GM12801 (cell line): Measurements from ENCODE around the gene EMILIN2.

Experiments
- TF ChIP-seq, protein P1 (sequence below): IDR thresholded peaks from one replicate; pipeline ENCODE4 v1.5.1; 2011; ENCODE audit warnings: control low read depth; ENCODE audit not compliant: insufficient read length; ENCODE audit errors: extremely low read depth

EMILIN2 gene

DNA sequence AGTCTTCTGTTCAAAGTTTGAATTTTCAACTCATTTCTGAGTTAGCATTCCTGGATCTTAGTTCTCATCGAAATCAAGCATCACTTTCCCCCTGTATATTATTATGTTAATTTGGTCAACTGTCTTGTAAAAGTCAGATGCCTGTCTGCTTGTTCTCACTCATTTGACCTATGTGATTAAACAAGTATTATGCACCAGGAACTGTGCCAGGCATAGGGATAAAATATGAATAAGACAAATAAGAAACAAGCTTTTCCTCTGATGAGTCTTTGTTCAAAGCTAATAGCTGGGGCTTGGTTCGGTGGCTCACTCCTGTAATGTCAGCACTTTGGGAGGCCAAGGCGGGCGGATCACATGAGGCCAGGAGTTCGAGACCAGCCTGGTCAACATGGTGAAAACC lies 19.7 kb upstream of the EMILIN2 start:
- TF ChIP-seq, protein P1, sequence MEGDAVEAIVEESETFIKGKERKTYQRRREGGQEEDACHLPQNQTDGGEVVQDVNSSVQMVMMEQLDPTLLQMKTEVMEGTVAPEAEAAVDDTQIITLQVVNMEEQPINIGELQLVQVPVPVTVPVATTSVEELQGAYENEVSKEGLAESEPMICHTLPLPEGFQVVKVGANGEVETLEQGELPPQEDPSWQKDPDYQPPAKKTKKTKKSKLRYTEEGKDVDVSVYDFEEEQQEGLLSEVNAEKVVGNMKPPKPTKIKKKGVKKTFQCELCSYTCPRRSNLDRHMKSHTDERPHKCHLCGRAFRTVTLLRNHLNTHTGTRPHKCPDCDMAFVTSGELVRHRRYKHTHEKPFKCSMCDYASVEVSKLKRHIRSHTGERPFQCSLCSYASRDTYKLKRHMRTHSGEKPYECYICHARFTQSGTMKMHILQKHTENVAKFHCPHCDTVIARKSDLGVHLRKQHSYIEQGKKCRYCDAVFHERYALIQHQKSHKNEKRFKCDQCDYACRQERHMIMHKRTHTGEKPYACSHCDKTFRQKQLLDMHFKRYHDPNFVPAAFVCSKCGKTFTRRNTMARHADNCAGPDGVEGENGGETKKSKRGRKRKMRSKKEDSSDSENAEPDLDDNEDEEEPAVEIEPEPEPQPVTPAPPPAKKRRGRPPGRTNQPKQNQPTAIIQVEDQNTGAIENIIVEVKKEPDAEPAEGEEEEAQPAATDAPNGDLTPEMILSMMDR, result no peak

DNA sequence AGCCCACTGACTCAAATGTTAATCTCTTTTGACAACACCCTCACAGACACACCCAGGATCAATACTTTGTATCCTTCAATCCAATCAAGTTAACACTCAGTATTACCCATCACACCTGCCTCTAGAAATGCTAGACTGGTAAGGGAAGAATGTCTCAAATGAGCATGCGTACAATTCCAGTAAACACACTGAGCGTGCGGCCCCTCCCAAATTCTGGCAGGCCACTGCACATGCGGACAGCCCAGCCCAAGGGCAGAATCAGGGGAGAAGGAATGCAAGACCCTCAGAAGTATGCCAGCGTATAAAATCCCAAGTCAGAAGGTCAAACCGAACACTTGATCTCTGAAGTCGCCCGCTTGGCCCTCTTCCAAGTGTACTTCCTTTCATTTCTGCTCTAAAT lies 7.6 kb upstream of the EMILIN2 start:
- TF ChIP-seq, protein P1, result no peak

DNA sequence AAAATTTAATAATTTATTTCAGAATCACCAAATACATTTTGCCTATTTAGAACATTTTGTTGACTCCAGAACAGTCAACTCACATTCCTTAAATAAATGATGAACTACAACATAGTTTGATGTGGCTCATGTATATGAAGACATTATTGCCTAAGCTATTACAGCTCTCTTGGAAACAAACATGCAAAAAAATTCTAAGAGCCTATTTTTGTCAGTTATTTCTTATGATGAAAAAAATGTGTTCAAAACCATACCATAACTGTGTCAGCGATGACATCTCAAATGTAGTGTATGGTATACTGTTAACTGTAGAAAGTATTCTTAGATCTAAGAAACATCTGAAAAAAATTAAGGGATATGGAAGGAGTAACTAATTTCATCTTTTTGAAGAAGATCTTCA lies 6.3 kb upstream of the EMILIN2 start:
- TF ChIP-seq, protein P1, result no peak

DNA sequence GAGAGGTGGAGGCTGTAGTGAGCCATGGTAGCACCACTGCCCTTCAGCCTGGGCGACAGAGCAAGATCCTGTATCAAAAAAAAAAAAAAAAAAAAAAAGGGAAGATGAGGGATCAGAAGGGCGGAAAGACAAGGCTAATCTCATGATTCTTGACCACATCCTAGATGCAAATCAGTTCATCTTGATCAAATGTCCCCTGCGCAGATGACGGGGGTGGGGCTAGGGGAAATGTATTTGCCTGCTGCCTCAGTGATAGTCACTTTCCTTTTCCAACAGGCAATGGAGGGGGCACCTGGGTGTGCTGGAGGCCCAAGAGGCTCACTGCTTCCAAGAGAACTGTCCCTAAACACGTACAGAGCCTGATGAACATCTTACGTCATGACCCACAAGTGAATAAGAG lies 3.7 kb upstream of the EMILIN2 start:
- TF ChIP-seq, protein P1, result no peak

DNA sequence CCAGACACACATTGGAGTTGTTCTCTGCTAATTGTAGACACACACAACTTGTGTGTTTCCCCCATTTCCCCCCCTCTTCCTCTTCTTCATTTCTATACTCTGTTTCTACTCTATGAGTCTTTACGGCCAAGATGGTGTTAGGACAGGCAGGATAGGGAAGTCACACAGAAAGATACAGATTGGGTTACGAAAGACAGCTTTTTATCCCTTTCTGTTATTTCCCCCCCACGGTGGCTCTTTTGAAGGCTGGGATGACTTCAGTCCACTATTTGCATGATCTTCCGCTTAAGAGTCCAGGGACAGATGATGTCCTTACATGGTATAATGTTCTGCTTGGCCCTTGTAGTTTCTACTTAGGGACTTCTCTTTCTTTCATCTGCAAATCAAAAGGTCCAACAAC lies 1.6 kb upstream of the EMILIN2 start:
- TF ChIP-seq, protein P1, result no peak

DNA sequence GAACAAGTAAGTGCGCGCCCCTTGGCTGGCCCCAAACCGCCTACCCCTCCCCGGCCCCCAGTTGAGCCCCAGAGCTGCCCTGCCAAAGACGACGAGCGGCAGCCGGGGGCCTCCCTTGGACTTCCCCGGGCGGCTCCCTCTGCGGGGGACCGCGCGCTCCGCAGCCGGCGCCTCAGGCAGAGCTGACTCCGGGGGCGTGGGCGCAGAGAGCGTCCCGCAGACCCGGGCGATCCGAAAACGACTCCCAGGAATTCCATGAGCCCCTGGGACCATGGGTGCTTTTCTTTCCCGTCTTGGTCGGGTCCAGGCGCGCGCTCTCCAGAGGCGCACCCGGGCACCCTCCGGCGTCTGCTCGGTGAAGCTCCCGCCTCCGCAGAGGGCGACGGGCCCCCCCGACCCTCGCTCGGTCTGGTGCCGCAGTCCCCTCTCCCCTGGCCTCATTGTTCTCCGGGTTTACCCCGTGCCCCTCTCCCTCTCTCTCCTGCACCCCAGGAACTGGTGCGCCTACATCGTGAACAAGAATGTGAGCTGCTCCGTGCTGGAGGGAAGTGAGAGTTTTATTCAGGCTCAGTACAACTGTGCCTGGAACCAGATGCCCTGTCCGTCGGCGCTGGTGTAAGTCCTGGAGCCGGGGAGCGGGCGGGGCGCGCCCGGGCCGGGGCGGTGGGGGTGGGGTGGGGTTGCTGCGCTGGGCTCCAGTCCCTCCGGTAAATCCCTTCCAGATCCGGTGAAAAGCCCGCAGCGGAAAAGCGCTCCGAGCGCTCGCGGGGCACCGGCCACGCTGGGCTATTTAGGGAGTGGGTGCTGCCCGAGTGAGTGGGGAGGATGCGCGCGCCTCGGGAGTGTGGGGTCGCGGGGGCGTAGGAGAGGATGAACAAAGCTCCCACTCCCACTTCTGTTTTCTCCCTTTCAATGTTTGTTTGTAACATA lies 776 bp downstream of the EMILIN2 start:
- TF ChIP-seq, protein P1, result no peak

DNA sequence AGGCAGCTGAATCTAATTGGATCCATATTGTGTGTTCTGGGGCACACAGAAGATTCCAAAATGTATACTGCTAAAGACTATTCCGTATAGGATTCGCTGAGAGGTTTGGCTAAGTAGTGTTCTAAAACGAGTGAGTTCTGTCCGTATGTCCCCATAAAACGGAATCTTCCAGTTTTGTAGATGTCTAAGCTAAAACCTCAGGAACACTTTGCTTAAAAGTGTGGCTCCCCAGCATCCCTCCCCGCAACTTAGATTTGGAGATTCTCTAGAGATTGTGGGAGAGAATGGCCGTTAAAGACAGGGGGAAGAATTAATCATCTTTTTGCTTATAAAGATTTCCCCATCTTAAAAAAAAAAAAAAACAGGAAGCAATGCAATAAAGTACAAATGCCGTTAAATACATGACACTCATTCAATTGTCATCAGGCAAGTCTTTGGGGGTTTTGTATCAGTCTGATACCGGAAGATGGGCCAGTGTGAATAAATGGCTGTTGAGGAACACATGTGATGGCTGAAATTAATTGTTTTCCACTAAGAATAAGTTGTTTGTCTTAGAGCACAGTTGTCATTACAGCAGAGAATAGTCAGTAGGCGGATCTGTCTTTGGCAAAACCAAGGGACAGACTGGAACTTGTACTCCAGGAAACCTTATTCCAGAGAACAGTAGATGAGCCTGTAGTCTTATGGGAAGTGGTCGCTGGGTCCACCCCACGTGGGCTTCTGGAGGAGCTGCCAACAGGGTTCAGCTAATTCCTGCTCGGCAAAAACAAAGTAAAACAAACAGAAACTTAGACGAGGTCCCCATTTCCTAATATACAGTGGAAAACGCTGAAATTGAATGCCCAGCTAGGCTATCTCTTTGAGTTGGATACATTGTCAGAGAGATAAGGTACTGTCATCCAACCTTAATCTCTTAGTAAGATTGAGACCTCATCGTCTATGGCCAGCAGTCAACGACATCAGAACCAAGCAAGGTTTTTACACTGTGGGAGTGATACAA lies 1.7 kb downstream of the EMILIN2 start:
- TF ChIP-seq, protein P1, result no peak
